Astrocyte (in vitro differentiated cells and primary cell): ENCODE results near the gene MDM1.

Source experiments
- CTCF ChIP-seq: IDR thresholded peaks from 2 replicates; pipeline ENCODE4 v1.5.1; 2011; ENCODE audit warnings: low read depth, mild to moderate bottlenecking, inconsistent platforms, low read length, moderate library complexity; ENCODE audit not compliant: insufficient read depth
- EZH2 ChIP-seq: IDR thresholded peaks from 2 replicates; pipeline ENCODE4 v1.6.1; 2012; ENCODE audit warnings: mild to moderate bottlenecking, low read length, inconsistent platforms; ENCODE audit not compliant: insufficient read depth

- no peak for TF ChIP-seq CTCF
- no peak for TF ChIP-seq EZH2
These were observed 45.8 kb downstream of the MDM1 start for GRCh38 chr12:68286396-68286795.
